GM19035 (cell line): ENCODE measurements around the gene ACAA1.
"Not testable (repeated sequence)": the region's sequence is repeated elsewhere in the genome, so short reads cannot be mapped to it uniquely, and the experiment has no call there.

Experiments
- ATAC-seq: cut with Tn5 transposase; IDR thresholded peaks from one replicate; pipeline ENCODE4 v1.9.1; 2021; ENCODE audit not compliant: unreplicated experiment

ACAA1 gene

GRCh38 chr3:38136777-38137614 lies at the start of gene ACAA1:
TSS of gene ACAA1 (minus strand) at chr3:38137127. CDS start at chr3:38137035, 92 bp downstream.
- peak; percentile 86 for ATAC-seq

DNA sequence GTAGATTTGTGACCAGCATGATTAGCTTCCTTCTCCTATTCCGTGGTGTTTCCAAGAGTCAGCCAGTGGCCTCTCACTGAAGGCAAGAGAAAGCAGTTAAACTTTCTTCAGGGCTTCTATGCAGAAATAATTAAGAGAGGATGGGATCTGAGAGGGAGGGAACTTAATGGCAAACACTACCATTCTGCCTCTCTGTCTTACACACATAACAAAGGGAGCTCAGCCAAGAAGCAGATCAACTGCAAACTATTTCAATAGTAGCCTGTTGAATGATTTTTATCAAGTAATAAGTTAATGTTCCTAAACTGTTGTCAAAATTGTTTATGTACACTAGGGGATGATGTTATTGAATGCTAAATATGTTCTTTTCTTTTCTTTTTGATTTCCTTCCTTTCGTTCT lies 40.3 kb upstream of the ACAA1 start:
- ATAC-seq, result no peak

DNA sequence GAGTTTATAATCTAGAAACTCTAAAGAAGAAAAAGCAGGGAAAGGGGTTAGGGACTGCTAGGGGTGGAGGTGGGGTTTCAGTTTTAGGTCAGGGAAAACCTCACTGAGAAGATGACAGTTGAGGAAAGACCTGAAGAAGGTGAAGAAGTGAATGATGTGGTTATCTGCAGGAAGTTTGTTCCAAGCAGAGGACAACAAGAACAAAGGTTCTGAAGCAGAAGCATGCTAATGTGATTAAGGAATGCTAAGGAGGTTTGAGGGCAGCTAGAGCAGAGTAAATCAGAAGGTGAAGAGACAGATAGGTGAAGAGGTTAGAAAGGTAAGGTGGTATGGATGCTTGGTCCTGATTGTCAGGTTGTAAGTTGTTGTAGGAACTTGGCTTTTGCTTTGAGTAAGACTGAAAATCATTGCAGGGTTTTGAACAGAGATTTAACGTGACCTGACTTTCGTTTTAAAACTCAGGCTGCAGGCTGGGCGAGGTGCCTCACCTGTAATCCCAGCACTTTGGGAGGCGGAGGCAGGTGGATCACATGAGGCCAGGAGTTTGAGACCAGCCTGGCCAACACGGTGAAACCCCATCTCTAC lies 37.0 kb upstream of the ACAA1 start:
- no peak for ATAC-seq

- no peak for ATAC-seq
These were observed 34.7 kb upstream of the ACAA1 start for GRCh38 chr3:38171622-38172021.

GRCh38 chr3:38170722-38171121 lies 33.8 kb upstream of the ACAA1 start:
- no peak for ATAC-seq

DNA sequence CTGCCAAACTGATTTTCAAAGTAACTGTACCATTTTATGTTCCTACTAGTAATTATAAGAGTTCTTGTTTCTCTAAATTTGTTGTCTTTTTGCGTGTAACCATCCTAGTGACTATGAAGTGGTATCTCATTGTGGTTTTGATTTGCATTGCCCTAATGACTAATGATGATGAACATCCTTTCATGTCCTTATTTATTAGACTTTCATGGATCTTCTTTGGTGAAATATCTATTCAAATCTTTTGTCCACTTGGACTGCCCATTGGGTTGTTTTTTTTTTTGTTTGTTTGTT lies 32.0 kb upstream of the ACAA1 start:
- ATAC-seq, result no peak

- no peak for ATAC-seq
These were observed 31.5 kb upstream of the ACAA1 start for GRCh38 chr3:38168151-38169026.

DNA sequence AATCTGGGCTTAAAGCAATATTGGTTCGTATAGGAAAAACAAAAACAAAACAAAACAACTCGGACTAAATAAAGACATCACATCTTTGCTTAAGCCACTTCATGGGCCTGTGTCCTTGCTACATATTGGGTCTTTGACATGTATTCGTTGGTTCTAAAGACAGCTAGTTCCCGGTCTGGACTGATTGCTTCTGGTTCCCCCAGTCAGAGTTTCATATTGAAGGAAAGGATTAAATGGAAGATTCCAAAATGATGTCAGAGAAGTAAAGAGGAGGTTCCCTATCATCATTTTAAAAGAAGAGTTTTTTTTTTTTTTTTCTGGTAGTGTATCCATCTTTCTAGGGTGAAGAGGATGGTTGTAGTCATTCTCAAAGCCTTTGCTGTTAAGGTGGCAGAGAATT lies 30.7 kb upstream of the ACAA1 start:
- ATAC-seq, result no peak

DNA sequence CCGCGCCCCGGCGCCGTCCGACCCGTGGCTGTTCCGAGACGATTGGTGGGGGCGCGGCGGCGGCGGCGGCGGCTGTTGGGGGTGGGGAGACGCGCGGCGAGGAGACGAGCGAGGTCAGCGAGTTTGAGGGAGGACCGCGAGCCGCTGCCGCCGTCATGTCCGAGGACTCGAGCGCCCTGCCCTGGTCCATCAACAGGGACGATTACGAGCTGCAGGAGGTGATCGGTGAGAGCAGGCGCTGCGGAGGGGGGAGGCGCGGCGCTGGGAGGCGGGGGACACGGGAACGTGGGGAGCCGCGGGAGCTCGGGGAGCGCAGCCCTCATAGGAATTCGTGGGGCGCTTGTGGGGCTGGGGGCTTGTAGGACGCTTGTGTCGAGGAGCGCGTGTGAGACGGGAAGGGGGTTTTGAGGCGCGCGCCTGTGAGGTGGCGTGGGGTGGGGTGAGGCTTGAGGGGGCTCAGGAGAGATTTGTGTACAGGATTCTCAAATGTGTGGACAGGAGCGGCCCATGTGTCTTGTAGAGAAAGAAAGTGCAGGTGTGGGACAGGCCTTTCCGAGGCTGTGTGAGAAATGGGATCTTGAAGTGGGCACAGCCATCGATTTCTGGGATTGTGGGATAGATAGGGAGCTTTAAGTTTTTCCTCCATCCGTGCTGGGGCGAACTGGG lies 28.9 kb upstream of the ACAA1 start:
- ATAC-seq, result no peak

- peak; percentile 88 for ATAC-seq
These were observed 28.2 kb upstream of the ACAA1 start, which contains the start of gene OXSR1 for GRCh38 chr3:38164952-38165721. TSS of gene OXSR1 (plus strand) at chr3:38165537. CDS start at chr3:38165877, 340 bp downstream.

GRCh38 chr3:38164643-38164951 lies 27.7 kb upstream of the ACAA1 start:
- ATAC-seq, result no peak

- ATAC-seq, result peak; percentile 0
These were observed 27.1 kb upstream of the ACAA1 start for GRCh38 chr3:38163841-38164642.

DNA sequence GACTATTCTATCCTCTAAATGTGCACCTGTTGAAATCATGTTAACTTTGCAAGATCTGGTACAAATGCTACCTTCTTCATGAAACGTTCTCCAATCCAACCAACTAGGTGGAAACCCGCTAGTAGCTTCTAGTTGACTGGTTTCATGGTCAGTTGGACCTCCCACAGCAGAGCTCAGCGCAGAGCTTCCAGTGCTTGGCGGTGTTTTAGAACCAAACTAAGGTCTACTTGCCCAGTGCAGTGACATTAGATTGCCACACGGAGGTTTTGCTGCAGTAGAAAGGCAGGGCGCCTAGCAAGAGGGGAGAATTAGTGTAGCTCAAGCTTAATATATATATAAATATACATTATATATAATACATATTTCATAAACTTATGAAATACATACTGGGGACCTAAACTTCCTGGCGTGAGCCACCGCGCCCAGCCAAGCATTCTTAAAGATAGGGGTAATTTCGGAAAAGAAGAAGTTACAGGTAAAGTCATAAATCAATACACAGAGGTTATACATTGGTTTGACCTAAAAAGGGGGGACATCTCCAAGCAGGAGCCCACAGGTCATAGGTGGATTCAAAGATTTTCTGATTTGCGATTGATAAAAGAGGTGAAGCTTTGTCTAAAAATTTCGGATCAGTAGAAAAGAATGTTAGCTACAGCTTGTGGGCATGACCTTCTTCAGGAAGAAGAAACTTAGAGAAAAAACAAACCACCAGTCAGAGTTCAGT lies 26.4 kb upstream of the ACAA1 start:
- ATAC-seq, result no peak

DNA sequence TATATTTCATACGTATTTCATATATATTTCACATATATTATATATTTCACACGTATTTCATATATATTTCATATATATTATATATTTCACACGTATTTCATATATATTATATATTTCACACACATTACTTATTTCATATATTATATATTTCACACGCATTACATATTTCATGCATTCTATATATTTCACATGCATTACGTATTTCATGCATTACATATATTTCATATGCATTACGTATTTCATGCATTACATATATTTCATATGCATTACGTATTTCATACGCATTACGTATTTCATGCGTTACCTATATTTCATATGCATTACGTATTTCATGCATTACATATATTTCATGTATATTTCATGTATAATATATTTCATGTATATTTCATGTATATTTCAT lies 23.8 kb upstream of the ACAA1 start:
- ATAC-seq, result not testable (repeated sequence)

DNA sequence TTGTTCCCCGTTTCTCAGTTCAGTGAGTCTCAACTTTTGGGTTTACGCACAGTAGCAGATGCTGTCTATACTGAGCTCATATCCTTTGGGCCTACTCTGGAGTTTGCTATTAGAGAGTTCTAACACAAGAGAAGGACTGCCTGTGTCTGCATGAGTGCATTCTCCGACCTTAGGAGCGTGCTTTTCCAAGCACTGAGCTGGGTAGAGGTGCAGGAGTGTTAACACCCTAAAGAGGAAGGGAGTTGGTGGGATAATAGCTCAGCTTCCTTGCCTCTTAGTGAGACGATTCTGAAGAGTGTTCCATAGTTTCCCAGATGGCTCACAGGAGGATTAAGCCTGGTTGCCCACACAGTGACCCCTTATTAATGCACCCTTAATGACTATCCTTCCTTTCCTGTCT lies 21.5 kb upstream of the ACAA1 start:
- ATAC-seq, result no peak

- ATAC-seq, result no peak
These were observed 20.7 kb upstream of the ACAA1 start for GRCh38 chr3:38157595-38157994.

- no peak for ATAC-seq
These were observed 20.2 kb upstream of the ACAA1 start for GRCh38 chr3:38157117-38157516.

DNA sequence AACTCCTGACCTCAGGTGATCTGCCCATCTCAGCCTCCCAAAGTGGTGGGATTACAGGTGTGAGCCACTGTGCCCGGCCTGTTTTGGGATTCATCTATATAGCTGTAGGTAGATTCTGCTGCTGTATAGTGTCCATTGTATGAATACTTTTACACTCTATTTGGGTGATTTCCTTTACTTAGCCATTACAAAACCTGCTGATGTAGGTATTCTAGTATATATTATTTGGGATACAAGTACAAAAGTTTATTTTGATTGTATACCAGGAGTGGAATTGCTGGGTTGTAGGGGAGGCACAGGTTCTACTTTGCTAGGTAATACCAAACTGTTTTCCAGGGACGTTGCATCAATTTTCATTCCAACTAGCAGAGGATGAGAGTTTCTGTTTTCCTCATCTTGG lies 18.9 kb upstream of the ACAA1 start:
- ATAC-seq, result no peak

DNA sequence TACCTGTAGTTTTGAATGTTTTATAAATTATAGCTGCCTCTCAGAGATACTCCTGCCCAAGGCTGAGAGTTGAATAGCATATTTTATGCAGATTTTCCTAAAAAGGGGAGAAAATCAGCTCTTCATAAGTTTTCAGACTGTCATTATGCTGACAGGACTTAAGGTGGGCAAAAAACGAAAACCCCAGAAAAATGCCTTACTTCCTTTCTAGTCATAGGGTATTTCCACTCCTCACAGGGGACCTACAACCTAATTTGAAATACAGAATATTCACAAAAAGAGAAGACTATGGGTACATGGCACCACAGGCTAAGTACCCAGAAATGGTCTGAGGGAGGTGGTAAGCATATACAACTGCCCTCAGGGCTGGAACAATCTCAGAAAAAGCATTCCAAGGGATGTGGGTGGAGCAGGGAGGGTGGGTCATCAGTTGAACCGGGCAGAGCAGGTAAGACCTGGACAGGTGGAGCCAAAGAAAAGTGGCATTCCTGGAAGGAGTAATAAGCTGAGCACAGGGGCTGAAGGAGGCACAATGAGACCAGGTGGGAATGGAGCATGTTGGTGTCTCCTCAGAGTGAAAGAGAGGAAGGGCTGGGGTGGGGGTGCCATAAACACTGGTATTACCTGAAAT lies 17.8 kb upstream of the ACAA1 start:
- ATAC-seq, result no peak
